Measurements from ENCODE around the gene MICAL2.

MICAL2 gene

DNA sequence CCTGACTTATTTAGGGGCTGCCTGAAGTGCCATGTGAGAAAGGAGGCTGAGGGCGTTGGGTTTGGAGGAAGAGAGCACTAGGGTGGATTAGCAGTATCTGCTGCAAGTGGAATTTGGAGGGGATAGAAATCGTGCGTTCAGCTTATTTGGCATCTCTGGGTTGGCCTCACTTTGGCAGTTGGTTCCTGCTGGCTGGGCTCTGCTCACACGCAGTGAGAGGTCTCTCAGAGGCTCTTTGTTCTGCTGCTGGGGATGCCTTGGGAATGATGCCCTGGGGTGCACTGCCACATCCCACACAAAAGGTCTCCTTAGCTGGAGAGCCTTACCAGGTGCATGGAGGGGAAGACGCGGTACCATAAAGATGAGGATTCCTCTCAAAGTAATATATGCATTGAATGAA, 17.7 kb upstream of the MICAL2 start:
- FAIRE-seq: no peak

DNA sequence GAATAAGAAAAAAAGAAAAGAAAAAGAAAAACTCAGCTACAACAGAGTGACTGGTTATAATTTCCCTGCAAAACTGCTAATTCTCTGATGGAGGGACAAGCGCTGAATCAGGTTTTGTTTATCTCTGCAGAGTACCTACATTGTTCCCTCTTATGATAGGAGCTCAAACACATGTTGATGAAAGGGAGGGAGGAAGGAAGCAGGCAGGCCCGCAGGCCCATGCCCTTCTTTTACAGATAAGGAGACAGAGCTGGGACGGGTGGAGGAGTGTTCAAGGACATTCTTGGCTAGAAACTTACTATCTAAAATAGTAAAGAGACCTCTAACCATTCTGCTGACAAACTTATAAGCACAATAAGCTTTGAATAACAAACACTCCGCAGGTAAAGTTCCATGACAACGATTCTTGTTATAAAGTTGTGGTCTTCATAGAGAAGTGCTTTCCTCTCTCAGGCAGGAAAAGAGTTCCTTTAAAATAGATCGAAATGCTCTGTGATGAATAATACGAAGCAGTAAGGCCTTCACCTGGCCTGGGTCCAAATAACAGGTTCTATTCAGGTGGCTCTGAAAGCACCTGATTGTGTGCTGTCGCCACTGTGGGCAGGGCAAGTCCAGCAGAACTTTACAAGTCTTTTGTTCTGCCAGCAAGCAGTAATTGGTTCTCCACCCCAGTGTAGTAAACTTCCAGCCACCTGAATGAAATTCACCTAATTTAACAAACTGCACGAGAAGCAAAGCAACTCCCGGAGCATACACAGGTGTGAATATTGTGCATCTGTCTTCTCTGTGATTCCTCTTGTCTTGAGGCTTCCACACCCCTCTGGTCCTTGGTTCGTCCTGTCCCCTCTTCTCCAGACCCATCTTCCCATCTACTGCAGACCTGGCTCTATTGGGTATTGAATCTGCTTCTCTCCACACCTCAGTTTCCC, 15.3 kb upstream of the MICAL2 start:
- FAIRE-seq (no peak), DNase-seq (ENCODE audit: insufficient read length, low spot score) (no peak)

More for the DNA sequence above, 17.7 kb upstream of the MICAL2 start:
- no peak for DNase-seq (ENCODE audit: insufficient read length, low spot score)

DNA sequence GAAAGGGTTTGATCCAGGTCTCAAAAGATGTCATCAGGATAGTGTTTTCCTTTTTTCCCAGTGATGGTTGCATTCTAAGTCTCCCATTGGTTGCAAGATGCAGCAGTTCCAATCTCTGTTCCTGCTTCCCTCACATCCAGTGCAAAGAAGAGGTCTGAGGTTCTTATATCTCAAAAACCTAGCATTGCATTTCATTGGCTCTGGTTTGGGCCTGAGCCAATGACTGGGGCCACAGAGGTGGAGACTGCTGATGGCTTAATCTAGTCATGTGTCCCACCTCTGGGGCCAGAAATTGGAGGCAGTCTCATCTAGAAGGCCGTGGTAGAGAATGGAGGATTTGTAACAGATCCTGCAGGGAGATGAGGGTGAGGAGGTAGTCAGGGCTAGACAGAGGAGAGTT, 13.2 kb upstream of the MICAL2 start:
- FAIRE-seq (no peak), DNase-seq (ENCODE audit: insufficient read length, low spot score) (no peak)

DNA sequence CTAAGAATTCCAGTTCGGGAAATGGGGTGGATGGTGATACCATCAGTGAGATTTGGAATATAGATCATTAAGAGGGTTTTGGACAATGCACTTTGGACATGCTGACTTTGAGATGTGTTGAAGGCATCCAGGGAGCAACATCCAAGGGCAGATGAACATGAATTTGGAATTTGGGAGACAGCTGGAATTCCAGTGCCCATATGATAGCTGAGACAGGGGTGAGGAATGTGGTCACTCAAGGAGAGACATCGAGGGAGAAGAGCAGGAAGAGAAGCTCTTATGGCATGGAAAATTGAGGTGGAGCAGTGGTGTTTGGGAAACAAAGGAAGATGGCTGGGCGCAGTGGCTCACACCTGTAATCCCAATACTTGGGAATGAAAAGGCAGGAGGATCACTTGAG, 11.8 kb upstream of the MICAL2 start:
- DNase-seq (ENCODE audit: insufficient read length, low spot score) (no peak), FAIRE-seq (no peak)

DNA sequence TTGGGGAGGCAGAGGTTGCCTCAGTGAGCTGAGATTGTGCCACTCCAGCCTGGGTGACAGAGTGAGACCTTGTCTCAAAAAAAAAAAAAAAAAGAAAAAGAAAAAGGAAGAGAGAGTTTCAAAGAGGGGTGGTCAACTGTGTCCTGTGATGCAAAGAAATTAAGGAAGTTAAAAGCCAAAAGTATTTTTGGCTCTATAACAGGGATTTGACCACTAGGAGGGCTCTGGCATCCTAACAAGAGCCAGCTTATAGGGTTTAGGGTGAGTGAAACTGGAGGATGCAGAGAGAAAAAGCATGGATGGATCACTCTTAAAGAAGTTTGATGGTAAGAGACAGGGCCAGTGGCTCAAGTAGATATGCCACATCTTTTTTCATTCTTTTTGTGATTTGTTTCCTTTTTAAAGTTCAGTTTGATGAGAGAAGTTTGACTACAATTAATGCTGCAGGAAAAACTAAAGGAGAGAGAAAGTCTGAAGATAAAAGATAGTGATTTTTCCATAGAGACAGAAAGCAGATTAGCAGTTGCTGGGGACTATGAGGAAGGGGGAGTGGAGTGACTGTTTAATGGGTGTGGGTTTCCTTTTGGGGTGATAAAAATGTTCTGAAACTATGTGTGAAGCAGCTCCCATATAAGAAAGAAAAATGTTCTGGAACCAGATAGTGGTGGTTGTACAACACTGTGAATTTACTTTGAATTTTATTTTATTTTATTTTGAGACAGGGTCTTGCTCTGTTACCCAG, 11.1 kb upstream of the MICAL2 start:
- no peak for DNase-seq (ENCODE audit: insufficient read length, low spot score)
- FAIRE-seq: no peak

DNA sequence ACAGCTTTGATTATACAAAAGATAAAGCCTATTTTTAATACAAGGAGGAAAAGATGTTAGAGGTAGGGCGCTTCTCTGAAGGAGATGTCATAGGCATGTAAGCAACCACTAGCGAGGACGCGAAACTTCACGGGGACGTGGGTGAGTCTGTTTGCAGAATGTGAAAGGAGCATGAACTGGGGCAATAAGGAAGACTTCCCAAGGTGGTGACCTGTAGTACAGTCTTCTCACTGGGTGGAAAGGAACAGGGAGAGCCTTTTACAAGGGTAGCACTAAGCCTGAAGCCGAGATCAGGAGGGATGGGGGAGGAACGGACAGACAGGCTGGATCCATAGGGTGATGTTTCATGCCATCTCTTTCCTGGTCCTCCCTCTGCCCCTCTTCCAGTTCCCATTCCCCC, 10.0 kb upstream of the MICAL2 start:
- DNase-seq (ENCODE audit: insufficient read length, low spot score) (no peak), FAIRE-seq (no peak)

DNA sequence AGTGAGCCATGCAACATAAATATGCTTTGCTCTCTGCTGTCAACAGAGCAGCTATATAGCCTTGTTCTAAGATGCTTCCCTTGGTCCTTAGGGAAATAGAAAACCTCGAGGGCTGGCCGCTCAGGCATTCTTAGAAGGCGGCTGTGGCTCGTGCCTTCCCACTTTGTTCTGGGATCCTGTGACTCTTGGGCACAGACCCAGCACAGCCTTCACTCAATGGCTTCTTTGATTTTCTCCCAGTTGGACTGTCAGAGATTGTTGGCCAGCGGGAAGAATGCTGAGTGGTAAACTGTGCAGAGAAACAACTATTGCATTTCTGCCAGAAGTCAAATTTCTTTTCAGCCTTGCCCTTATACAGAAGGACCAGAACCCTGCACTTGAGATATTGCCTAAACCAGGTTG, 9.5 kb upstream of the MICAL2 start:
- FAIRE-seq: no peak

DNA sequence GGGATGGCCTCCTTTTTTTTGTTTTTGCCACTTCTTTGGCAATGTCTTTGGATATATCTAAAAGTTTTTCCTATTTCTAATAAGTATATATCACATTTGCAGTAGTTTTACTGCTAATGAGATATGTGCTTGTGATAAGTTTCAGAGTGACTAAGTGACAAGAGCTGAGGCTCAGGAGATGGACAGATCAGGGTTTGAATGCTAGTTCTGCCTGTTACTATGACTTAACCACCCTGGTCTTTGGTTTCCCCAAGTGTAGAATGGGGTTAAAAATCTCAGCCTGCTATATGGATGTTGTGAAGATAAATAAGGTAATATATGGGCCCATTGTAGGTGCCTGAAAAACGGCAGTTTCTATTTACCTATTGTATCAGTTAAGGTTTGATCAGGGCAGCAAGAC, 9.1 kb upstream of the MICAL2 start:
- no peak for FAIRE-seq
- DNase-seq (ENCODE audit: insufficient read length, low spot score): no peak

More for the DNA sequence above, 9.5 kb upstream of the MICAL2 start:
- DNase-seq (ENCODE audit: insufficient read length, low spot score): no peak

DNA sequence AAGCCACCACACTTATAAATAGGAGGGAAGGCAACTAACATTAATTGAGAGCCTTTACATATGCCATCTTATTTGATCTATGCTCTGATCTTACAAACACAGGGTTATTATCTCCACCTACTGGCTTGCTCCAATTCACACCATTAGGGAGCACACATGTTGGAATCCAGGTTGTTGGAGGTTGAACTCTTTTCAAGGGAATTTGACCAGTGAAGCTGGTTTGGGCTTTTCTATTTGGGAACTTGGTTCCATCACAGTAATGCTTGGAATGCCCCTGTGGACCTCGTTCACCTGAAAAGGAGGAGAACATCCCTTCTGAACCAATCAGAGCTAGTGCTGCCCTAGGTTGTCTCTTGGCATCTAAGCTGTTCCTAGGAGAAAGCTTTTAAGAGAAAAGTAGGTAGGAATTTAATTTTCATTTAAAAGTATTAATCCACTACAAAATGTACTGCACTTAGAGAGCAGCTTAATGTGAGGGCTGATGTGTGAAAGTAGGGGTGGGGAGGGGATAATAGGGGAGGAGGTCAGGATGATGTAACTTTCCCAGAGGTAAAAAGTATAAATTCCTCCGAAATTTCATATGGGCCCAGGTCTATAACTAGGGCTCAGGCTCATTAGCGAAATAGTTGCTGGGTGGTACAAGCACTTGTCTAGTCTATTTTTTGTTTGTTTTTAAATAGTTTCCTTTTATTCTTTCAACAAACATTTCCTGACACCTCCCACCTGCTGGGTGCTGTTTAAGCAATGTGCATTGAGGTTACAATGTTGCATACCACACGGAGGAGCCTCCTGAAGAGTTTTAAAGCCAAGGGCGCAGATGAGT, 7.6 kb upstream of the MICAL2 start:
- DNase-seq (ENCODE audit: insufficient read length, low spot score) (no peak), FAIRE-seq (no peak)

DNA sequence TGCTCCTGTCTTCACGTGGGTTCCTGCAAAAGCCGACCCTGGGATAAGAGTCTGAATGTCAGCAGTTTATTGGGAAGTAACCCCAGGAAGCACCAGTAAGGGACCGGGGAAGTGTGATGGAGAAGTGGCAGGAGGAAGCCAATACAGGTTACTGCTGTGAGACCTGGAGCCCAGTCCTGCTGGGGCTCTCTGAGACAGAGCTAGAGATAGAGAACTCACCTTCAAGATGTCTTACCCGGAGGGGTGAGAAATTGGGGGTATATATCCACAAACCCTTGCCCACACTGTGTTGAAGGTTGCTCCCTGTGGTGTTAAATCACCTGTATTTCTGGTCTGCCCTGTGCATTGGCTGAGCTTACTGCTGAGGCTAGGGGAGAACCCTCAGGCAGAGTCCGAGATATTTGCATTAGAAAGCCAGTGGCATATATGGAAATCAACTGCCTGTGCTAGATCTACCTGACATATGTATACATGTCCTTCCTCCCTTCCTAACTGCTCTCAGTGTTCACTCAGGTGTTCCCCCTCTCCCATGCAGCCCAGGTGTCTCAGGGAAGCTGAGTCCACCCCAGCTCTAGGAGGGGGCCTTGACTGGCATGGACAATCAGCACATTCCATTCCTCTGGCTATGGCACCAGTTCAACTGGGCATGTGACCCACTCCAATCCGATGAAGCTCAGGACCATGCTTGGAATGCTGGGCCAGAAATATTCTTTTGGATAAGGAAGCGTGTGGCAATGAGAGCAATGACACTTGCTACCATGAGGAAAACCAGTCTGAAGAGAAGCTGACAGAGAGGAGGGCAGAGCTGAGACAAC, 6.8 kb upstream of the MICAL2 start:
- DNase-seq (ENCODE audit: insufficient read length, low spot score) (no peak), FAIRE-seq (no peak)

DNA sequence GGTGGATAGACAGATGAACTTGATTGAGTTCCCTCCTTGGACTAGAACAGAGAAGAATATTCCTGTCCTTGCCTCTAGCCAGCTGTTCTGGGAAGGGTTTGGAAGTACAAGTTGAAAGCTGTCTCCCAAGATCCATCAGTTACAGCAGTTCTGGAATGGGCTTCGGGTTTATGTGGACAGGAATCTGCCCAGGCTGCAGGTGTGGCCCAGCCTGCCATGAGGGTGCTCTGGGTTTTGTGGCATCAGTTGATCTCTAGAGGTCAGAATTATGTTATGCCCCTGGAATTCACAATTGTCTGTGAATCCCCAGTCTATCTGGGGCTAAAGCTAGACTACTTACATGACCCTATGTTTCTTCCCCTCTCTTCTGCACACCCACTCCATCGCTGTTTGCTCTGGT, 4.9 kb upstream of the MICAL2 start:
- FAIRE-seq: no peak
- DNase-seq (ENCODE audit: insufficient read length, low spot score): no peak

DNA sequence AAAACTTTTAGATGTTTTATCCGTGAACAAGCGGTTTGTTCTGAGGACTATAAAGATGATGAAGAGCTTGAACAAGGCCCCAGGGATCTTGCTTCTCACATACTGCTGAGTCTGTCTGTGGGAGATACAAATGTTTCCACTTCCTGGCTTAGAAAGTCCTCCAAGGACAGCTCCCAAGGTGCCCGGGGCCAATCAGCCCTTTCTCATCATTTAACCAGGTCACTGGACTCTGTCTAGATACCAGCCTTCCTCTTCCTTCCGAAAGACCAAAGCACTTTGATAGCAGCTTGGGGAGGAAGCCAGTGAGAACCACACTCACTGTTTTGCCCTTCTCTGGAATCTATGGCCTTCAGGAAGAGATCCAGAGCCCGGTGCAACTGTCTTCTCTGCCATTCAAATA, 4.3 kb upstream of the MICAL2 start:
- no peak for FAIRE-seq
- DNase-seq (ENCODE audit: insufficient read length, low spot score): no peak

DNA sequence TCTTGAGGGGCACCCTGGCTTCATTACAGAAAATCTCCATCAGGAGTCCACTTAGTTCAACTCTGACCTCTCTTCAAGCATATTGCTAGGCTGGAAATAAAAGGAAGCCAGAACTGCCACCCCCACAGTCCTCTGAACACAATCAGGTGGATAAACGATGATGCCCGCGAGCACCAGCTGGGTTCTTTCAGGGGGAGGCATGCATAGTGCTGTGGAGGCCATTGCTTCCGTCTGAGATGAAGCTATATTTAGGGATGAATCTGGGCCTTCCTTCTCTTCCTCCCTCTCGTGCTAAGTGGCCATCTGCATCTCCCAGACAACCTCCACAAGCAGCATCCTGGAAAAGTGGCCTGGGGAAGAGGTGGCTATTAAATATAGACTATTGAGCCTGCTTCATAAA, 3.9 kb upstream of the MICAL2 start:
- no peak for DNase-seq (ENCODE audit: insufficient read length, low spot score)
- FAIRE-seq: no peak

DNA sequence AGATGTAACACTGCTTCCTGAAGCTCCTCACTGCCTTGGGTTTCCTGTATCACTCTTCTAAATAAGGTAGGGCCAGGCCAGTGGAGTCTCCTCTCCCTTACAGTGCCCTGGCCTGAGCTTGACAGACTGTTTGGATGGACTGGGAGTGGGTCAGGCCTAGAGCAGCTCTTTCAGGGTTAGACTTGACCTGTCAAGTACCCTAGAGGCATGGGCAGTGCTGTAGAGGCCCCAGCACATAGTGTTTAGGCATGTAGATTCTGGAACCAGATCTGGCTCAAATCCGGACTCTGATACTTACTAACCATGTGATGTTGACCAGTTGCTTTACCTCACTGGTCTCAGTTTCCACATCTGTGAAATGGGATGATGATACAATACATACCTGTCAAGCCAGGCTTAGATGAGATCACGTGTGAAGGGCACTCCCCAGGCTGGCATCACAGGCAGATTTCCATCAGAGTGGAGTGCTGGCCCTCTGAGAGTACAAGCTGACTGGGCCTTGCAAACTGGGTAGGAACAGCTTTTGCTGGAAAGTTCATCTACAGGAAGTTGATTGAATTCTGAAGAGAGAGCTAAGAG, 1.4 kb upstream of the MICAL2 start:
- DNase-seq (ENCODE audit: insufficient read length, low spot score): no peak
- FAIRE-seq: no peak

DNA sequence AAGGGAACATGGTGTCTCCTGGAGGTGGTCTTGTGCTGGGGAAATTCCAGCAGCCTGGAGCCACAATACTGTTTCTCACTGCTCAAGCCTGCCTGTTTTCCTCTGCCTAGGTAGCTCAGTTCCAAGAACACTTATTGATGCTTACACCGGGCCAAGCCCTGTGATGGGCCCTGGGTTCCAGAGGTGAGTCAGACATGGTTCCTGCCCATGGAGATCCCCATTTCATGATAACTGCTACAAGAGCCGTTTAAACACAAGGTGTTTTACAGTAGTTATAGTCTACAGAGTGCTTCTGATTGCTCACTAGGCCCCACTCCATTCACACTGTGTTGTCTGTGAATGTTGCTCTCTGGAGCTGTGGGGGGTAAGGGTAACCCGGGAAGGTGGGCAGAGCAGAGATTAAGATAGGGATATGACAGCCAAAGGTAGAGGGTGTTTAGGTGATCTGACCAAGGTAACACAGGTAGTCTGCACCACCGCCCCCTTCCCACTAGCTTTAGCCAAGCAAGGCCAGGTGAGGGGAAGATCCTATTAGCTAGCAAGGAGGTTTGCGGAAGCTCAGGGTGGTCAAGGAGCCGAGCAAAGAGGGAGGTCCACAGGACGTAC, 696 bp upstream of the MICAL2 start:
- DNase-seq (ENCODE audit: insufficient read length, low spot score) (no peak), FAIRE-seq (no peak)

DNA sequence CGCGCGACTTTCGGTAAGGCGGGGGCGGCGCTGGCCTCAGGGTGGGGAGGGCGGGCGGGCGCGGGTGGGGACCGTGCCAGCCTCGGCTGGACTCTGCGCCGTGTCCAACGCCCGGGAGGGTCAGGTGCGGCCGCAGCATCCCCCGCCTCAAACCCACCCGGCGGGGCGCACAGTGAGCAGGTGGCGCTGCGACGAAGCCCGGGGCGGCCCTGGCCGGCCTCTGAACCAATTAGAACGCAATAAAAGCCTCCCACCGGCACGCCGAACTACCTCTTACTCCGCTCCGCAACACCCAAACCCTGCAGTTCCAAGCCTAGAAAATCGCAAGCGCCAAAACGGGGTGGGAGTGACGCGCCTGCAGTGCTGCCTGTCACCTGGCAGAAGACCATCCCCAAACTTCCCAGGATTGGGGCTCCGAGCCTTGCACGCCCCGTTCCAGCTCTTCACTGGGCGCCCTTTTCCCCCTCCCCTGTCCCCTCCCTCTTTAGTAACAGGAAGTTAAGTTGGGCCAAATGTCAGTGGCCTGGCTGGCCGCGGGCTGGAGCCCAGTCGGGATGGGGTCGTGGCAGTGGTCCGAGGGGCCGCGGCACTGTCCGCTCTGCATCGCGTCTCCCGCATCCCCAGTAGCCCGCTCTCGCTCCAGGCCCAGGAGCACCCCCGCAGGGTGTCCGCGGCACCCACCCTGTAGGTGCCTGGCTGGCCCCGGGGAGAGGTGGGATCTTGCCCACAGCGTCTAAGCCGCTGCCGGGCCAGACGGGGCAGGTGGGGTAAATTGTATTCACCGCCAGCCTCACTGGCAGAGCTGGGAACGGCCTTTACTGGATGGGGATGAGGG, 541 bp downstream of the MICAL2 start:
- FAIRE-seq (no peak), DNase-seq (ENCODE audit: insufficient read length, low spot score) (no peak)

DNA sequence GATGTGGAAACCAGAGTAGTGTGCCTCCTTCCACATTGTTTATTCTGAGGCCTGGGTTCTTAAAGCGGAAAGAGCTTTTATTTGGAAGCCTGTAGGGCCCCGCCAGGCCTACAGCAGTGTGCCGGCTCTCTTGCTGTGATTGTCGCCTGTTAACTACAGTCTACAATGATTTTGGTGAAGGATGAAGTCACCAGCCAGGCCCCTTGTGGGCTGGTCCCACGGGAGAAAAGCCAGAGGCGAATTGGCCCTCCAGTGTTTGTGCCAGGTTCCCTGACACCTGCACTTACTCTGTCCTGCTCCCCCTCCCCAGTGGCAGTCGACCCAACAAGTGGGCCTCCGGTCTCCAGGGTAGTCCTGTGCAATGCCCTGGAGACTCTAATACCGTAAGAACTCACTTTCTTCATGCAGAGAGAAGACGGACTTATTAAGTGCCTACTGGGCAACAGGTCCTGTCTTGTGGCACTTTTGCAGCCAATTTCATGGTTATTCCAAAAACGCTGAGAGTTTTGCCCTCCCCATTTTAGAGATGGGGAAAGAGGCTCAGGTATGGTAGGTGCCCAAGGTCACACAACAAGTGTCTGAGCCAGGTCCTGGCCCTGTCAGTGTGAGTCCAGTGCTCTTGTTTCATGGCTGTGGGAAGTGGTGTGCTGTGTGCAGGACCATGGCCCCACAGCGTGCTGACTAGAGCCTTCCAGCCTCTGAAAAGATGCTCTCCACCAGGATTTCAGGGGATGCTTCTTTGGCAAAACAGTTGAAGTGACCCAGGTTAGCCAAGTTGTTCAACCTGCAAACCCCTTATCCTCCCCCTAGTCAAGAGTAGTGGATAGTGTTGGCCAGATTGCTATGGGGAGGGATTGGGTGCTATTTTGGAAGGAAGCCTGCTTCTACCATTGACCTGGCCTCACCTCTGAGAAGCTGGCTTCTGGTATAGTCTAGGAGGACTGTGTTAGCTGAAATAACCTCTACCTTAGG, 1.4 kb downstream of the MICAL2 start:
- DNase-seq (ENCODE audit: insufficient read length, low spot score): no peak
- no peak for FAIRE-seq

DNA sequence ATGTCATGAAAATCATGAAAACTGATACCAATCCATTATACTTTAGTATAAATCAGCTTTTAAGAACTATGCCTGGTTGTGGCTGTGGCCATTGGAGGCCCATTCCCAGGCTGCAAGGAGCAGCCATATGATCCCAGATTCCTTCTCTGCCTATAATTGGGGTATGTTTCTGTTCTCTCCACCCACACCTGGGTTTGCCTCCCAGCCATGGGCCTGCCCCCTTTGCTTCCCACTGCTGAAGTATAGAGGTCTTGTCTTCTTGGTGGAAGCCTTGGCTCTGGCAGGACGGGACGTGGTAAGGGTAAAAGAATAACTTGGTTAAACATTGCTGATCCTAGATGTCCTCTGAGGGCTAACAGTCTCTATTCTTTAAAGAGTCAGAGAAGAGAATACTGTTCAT, 2.4 kb downstream of the MICAL2 start:
- FAIRE-seq: no peak

More for the DNA sequence above, 2.4 kb downstream of the MICAL2 start:
- no peak for DNase-seq (ENCODE audit: insufficient read length, low spot score)

Data from HTR-8/SVneo (cell line).